Spleen (tissue), 11 donors: Measurements from ENCODE around the gene ATOH1. TPM values are rescaled to one million over a fixed set of nuclear protein-coding genes. Genes with fewer than 3 reads are reported as not detected.

Experiments
- DNase-seq: peaks from one replicate; pipeline ENCODE4 v3.0.0-alpha.2; 2020
- H3K27ac ChIP-seq, 8 donors: fragments of 200-600 bp; sonication (generic) in 7 of 8; 1 replicate in 4 of 8; 2 replicates in 4 of 8; pipeline versions ENCODE4 v1.5.0 to v1.8.0; 2016 to 2021; ENCODE audit warnings: inconsistent platforms in 4 of 8, mild to moderate bottlenecking in 4 of 8, moderate library complexity in 1 of 8
- H3K27me3 ChIP-seq, 7 donors: fragments of 200-600 bp; sonication (generic) in 6 of 7; replicated peaks in 1 of 7; 1 replicate in 4 of 7; 2 replicates in 3 of 7; pipeline versions ENCODE4 v1.5.0 to v1.8.0; 2016 to 2021; ENCODE audit warnings: inconsistent platforms in 3 of 7, mild to moderate bottlenecking in 1 of 7
- H3K36me3 ChIP-seq, 6 donors: fragments of 200-600 bp; sonication (generic) in 5 of 6; 1 replicate in 4 of 6; 2 replicates in 2 of 6; pipeline versions ENCODE4 v1.5.0 to v1.8.0; 2016 to 2021; ENCODE audit warnings: inconsistent platforms in 2 of 6
- H3K4me1 ChIP-seq, 6 donors: fragments of 200-600 bp; sonication (generic) in 5 of 6; 1 replicate in 3 of 6; 2 replicates in 3 of 6; pipeline versions ENCODE4 v1.5.0 to v1.8.0; 2016 to 2021; ENCODE audit warnings: inconsistent platforms in 3 of 6
- H3K4me3 ChIP-seq, 8 donors: fragments of 200-600 bp; sonication (generic) in 7 of 8; 1 replicate in 4 of 8; 2 replicates in 4 of 8; pipeline versions ENCODE4 v1.5.0 to v1.8.0; 2016 to 2021; ENCODE audit warnings: inconsistent platforms in 4 of 8, mild to moderate bottlenecking in 4 of 8, moderate library complexity in 2 of 8
- H3K9me3 ChIP-seq, 8 donors: fragments of 200-600 bp; sonication (generic) in 7 of 8; 1 replicate in 4 of 8; 2 replicates in 4 of 8; pipeline versions ENCODE4 v1.5.0 to v1.8.0; 2016 to 2021; ENCODE audit warnings: inconsistent platforms in 4 of 8
- CTCF ChIP-seq, 11 experiments: fragments of 200-600 bp in 7 of 11; fragments of 450-650 bp in 4 of 11; sonication (generic) in 4 of 11; IDR thresholded peaks in 8 of 11; conservative IDR thresholded peaks in 3 of 11; 1 replicate in 7 of 11; 2 replicates in 4 of 11; pipeline versions ENCODE4 v1.4.0 to v1.8.0; 2016 to 2021; ENCODE audit warnings: antibody characterized with exemption in 11 of 11, inconsistent platforms in 4 of 11, mild to moderate bottlenecking in 1 of 11
- POLR2A ChIP-seq, 3 donors: fragments of 450-650 bp; IDR thresholded peaks; one replicate each; pipeline ENCODE4 v1.5.1; 2017; ENCODE audit warnings: antibody characterized with exemption in 3 of 3, mild to moderate bottlenecking in 1 of 3
- POLR2AphosphoS5 ChIP-seq, 3 donors: sonication (generic); formaldehyde crosslinking; IDR thresholded peaks; one replicate each; pipeline ENCODE4 v1.5.1; 2017; ENCODE audit warnings: antibody characterized with exemption in 3 of 3
- WGBS, 5 donors: extraction: QIAGEN DNeasy Blood & Tissue Kit in 3 of 5; methylation state at CpG; one replicate each; pipeline versions ENCODE4 v1.1.5 to v1.1.7; 2013 to 2018; 5-methylcytosine and 5-hydroxymethylcytosine counted together
- intact Hi-C: fragments of 100-400 bp; cut with DNase I; formaldehyde crosslinking; loops from one replicate; pipeline ENCODE4 v1.15.0; 2023; ENCODE audit warnings: low total_unique reads
- polyA plus RNA-seq, 3 donors: library from polyadenylated mRNA; stranded (reverse); fragments of 200-250 nt; gene quantifications; one replicate each; pipeline ENCODE4 v1.2.1, GENCODE V29; 2013
- total RNA-seq, 7 donors: library from RNA; depleted of rRNA in 3 of 7; stranded (reverse); fragments of >200 nt in 3 of 7; fragmentation: NEBNext Ultra II Directional in 4 of 7; extraction: Animal tissue kit (Norgen Biotek cat#: 25700) in 4 of 7; gene quantifications; one replicate each; pipeline versions ENCODE4 v1.1.0 to v1.2.1, GENCODE V29; 2016 to 2021
- donor health status: healthy with polysubstance abuse.
- donor health status: DM: no; HTN: no; CAD: no; lungs with moderate emphysema.
- donor health status: DM: no; HTN: no; CAD: no.
- donor health status: Bipolar disorder and iron deficiency.
- donor health status: healthy.
- donor health status: DM: no; HTN: no; CAD: no.
- donor health status: DM: yes; HTN: yes; CAD: no.

Gene ATOH1
- total and polyA plus RNA-seq, 10 donors = not detected

GRCh38 chr4:93828995-93829819 is 654 bp downstream of the ATOH1 start:
- Histone ChIP-seq H3K27me3 (peaks cover 5 to 94% (median 81%) of the 10 kb centered on the region in 7 donors), H3K36me3 (no peaks in the 10 kb centered on the region), H3K4me1 (peaks cover 9 to 33% (median 26%) of the 10 kb centered on the region in 6 donors), H3K4me3 (peak overlapping the region; percentile 16 to 55 (median 26)), H3K27ac (no peak overlapping the region), H3K9me3 (no peaks in the 10 kb centered on the region)
- intact Hi-C loops = no loop called here
- 1 to 2% (median 2%) methylated on average over 13 to 70 of the region's 70 CpGs for WGBS, 5 donors
- no peak for TF ChIP-seq CTCF (IDR thresholded peaks at IDR 0.05 in 8 of 11, conservative IDR thresholded peaks at IDR 0.05 in 3 of 11)
- no peak for TF ChIP-seq POLR2A (IDR thresholded peaks at IDR 0.05)
- TF ChIP-seq POLR2AphosphoS5 (IDR thresholded peaks at IDR 0.05) = no peak
- no peak for DNase-seq

DNA sequence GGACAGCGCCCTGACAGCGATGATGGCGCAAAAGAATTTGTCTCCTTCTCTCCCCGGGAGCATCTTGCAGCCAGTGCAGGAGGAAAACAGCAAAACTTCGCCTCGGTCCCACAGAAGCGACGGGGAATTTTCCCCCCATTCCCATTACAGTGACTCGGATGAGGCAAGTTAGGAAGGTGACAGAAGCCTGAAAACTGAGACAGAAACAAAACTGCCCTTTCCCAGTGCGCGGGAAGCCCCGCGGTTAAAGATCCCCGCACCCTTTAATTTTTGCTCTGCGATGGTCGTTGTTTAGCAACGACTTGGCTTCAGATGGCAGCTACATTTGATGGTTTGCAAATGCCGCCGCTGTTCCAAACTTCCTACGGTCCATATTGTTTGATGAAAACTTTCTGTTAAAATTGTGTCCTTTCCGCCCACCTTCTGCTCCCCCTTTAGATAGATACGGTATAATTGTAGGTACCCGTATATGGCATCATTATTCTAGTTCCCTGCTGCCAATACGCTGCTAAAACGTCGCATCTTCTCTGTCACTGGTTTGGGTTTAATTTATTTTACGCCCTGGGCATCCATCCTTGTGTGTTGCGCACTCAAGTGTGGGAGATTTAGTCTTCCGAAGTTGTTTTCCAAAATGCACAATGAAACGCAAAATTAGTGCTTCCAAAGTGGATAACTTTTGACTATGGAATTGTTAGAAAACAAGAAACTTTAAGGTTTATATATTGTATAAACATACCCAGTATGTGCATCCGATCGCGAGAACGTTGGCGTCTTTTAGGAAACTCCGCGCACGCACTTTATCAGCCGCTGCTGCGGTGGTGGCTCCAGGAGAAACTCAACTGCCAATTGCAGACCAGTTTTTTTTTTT is 1.5 kb downstream of the ATOH1 start:
- TF ChIP-seq POLR2AphosphoS5 (IDR thresholded peaks at IDR 0.05) (no peak), POLR2A (IDR thresholded peaks at IDR 0.05) (no peak), CTCF (IDR thresholded peaks at IDR 0.05 in 8 of 11, conservative IDR thresholded peaks at IDR 0.05 in 3 of 11) (no peak)
- intact Hi-C loops = no loop called here
- no peaks in the 10 kb centered on the region for H3K36me3 ChIP-seq
- peaks cover 5 to 100% (median 89%) of the 10 kb centered on the region in 7 donors for H3K27me3 ChIP-seq
- peak overlapping the region in 4 of 8 donors; percentile 24 to 55 (median 35) for H3K4me3 ChIP-seq
- peaks cover 9 to 37% (median 26%) of the 10 kb centered on the region in 6 donors for H3K4me1 ChIP-seq
- DNase-seq = no peak
- WGBS, 5 donors = 11 to 16% (median 14%) methylated on average over 36 to 40 of the region's 40 CpGs
- no peaks in the 10 kb centered on the region for H3K9me3 ChIP-seq
- H3K27ac ChIP-seq = no peak overlapping the region

GRCh38 chr4:93831716-93832496 is 3.4 kb downstream of the ATOH1 start:
- intact Hi-C loops = no loop called here
- DNase-seq = no peak
- Histone ChIP-seq H3K4me3 (no peak overlapping the region), H3K4me1 (peaks cover 9 to 37% (median 26%) of the 10 kb centered on the region in 6 donors), H3K27ac (no peak overlapping the region), H3K27me3 (peaks cover 5 to 100% (median 89%) of the 10 kb centered on the region in 7 donors), H3K9me3 (no peaks in the 10 kb centered on the region), H3K36me3 (no peaks in the 10 kb centered on the region)
- TF ChIP-seq POLR2AphosphoS5 (IDR thresholded peaks at IDR 0.05) = no peak
- no peak for TF ChIP-seq CTCF (IDR thresholded peaks at IDR 0.05 in 8 of 11, conservative IDR thresholded peaks at IDR 0.05 in 3 of 11)
- TF ChIP-seq POLR2A (IDR thresholded peaks at IDR 0.05) = no peak
- WGBS, 5 donors = 7 to 10% (median 8%) methylated on average over 25 of the region's 25 CpGs
